GM18511 (cell line): ENCODE data around the gene SPTSSB.
A peak's percentile ranks its signal among the peaks of the same experiment; 100 is the strongest.

ENCODE experiments used
- ATAC-seq: cut with Tn5 transposase; IDR thresholded peaks from one replicate; pipeline ENCODE4 v1.9.1; 2021; ENCODE audit warnings: mild to moderate bottlenecking, moderate library complexity; ENCODE audit not compliant: unreplicated experiment

Gene SPTSSB

GRCh38 chr3:161343540-161343939 lies 27.8 kb downstream of the SPTSSB start:
- no peak for ATAC-seq

DNA sequence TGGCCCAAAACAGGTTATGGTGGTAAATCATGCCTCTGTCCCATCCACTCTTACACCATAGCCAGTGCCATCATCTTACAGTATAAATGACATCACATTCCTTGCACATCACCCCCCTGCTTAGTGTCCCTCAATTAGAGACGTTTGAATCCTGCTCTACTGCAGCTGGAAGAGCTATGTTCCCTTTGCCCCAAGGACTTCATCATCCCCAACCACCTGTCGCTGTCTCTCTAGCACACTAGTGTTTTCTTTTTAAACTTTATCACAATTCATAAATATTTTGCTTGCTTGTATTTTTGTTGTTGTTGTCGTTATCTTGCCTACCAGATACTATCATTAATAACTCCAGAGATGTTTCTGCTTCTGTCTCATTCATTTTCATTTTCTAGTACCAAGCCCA lies 28.7 kb downstream of the SPTSSB start:
- no peak for ATAC-seq

- no peak for ATAC-seq
These were observed 31.5 kb downstream of the SPTSSB start for GRCh38 chr3:161339517-161340500.

- ATAC-seq = peak; percentile 62
These were observed 34.0 kb downstream of the SPTSSB start for GRCh38 chr3:161337311-161337710.

GRCh38 chr3:161336661-161337060 lies 34.7 kb downstream of the SPTSSB start:
- peak; percentile 74 for ATAC-seq

DNA sequence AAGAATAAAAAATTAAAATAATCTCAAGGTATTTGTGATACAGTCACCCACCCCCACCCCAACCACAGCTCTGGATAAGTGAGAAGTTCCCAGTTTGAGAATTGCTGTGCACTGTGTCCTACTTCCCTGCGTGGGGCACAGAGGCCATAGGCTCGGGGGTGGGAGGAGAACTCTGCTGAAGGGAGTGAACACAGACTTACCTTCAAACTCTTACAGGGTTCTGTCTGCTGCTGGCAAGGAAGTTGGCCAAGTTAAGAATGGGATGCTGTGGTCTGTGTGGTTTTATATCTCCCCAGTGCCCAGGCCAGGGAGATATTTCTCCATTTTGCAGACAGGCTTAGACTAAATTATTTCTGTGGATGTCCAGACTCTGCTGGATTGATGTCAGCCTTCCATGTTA lies 37.6 kb downstream of the SPTSSB start:
- no peak for ATAC-seq

GRCh38 chr3:161332792-161333191 lies 38.5 kb downstream of the SPTSSB start:
- ATAC-seq = no peak

GRCh38 chr3:161325059-161325458 lies 46.3 kb downstream of the SPTSSB start:
- ATAC-seq = no peak

GRCh38 chr3:161323926-161324621 lies 47.2 kb downstream of the SPTSSB start:
- ATAC-seq = no peak

DNA sequence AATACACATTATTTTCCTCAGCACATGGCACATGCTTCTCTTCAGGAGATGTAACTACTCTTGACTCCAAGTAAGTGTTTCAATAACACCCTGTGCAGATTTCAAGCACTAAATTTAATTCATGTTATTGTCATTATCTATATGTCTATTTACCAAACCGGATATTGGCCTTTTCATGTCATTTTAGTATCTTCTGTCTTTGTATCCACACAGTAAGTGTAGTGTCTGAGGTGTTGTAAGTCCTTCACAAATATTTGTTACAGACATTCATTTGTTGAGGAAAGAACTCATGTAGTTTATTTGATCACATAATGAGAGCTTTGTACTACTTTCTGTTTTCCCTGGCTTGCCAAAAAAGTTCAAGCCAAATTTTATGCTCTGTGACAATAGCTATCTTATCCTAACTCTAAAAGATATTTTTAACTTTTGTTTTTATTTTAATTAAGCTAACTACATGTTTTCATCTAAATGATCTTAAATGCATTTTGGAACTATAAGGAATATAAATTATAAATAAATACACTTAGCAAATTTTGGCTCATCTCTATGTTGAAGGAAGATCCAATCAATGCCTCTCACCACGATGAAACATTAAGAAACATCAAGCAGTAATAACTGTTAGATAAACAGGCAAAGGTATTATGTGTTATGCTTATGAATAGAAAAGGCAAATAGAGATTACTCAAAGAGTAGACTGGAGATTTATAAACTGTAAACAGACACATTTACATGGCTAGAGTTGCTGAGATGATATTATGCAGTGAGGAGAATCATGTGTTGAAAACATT lies 48.3 kb downstream of the SPTSSB start:
- no peak for ATAC-seq

DNA sequence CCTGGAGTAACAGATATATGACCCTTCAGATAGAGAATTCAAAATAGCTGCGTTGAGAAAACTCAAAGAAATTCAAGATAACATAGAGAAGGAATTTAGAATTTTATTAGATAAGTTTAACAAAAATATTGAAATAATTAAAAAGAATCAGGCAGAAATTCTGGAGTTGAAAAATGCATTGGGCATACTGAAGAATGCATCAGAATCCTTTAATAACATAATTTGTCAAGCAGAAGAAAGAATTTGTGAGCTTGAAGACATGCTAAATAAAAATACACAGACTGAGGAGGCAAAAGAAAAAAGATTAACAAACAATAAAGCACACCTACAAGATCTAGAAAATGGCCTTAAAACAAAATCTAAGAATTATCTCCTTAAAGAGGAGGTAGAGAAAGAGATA lies 50.5 kb downstream of the SPTSSB start:
- ATAC-seq = no peak

- ATAC-seq = no peak
These were observed 51.5 kb downstream of the SPTSSB start for GRCh38 chr3:161319867-161320266.

GRCh38 chr3:161317077-161317476 lies 54.2 kb downstream of the SPTSSB start:
- no peak for ATAC-seq

DNA sequence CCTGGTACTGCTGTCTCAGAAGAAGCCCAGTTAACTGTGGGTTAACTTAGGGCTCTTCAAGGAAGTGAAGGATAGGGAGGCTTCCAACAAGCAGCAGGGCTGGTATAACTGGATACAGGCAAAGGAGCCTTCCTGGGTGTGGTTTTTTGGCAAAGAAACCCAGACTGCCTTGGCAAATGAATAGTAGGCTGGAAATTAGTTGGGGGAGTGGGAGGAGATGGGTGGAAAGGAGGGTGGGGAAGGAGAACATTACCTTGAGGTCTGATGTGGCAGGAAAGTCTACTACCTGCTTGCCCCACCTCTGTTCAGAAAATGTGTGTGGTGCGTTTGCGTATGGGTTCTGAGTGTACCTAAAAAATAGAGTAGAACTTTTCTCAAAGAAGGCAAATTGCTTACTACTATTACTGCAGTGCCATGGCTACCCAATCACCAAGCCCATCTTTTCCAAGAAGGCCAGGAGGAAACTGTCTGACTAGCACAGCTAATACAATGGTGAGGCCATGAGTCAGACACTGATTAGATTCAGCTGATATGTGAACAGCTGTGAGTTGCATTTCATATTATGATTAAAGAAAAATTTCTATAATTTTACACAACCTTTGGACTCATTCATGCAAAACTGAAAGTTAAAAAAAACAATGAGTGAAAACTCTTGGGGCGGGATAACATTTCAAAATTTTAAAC lies 55.2 kb downstream of the SPTSSB start:
- no peak for ATAC-seq

GRCh38 chr3:161314836-161315395 lies 56.4 kb downstream of the SPTSSB start:
- peak; percentile 60 for ATAC-seq

- ATAC-seq = peak; percentile 82
These were observed 60.5 kb downstream of the SPTSSB start for GRCh38 chr3:161310649-161311423.

GRCh38 chr3:161305095-161305991 lies 66.0 kb downstream of the SPTSSB start:
- ATAC-seq = peak; percentile 69

DNA sequence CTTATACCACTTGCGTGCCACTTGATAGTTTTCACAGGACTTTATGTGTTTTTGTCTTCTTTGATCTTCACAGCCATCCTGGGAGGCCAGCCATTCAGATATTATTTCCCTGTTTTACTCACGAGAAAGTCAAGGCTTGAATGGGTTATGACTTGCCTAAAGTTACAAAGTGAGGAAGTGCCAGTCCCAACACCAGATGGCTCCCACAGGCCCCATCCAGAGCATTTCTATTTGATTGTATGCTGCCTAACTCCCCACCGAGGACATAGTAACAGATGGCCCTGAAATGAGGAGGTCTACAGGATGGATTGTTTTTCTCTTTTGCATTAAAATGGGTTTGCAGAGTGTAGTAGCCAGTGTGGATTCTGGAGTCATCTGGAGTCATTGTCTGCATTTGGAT lies 74.5 kb downstream of the SPTSSB start:
- no peak for ATAC-seq

DNA sequence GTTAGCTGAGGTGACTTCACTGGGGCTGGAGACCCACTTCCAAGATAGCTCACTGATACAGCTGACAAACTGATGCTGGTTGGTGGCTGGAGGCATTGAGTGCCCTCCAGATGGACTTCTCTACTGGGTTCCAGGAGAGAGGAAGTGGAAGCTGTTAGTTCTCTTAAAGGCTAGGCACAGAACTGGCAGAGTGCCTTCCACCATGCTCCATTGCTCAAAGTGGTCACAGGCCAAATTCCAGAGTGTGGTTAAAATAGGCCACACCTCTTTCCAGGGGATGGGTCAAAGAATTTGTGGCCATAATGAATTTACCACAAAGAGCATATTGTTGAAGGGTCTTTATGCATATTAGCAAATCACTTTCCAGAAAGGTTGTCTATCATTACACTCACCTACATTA lies 76.0 kb downstream of the SPTSSB start:
- no peak for ATAC-seq
